ENCODE measurements around the gene SPEF1. TPM values are rescaled to one million over a fixed set of nuclear protein-coding genes. Genes with fewer than 3 reads are reported as not detected.
A peak's percentile ranks its signal among the peaks of the same experiment; 100 is the strongest.

The SPEF1 gene
- total RNA-seq, 4 donors from 2014 or later = 0.19 TPM; not detected in 3

DNA sequence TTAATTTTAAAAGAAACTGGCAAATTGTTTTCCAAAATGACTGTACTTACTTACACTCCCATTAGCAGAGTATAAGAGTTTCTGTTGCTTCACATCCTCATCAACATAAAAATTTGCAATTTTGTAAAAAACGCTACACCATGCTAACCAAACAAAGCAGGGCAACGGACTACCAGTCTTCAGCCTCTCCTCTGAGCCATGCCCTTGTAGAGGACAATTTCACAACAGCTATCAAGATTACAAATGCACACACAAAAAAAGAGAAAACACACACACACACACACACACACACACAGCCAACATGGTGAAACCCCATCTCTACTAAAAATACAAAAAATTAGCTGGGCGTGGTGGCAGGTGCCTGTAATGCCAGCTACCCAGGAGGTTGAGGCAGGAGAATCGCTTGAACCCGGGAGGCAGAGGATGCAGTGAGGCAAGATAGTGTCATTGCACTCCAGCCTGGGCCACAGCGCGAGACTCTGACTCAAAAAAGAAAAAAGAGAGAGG, 9.6 kb downstream of the SPEF1 start:
- 73 to 74% methylated on average over 7 of the region's 7 CpGs for WGBS, 2 donors

DNA sequence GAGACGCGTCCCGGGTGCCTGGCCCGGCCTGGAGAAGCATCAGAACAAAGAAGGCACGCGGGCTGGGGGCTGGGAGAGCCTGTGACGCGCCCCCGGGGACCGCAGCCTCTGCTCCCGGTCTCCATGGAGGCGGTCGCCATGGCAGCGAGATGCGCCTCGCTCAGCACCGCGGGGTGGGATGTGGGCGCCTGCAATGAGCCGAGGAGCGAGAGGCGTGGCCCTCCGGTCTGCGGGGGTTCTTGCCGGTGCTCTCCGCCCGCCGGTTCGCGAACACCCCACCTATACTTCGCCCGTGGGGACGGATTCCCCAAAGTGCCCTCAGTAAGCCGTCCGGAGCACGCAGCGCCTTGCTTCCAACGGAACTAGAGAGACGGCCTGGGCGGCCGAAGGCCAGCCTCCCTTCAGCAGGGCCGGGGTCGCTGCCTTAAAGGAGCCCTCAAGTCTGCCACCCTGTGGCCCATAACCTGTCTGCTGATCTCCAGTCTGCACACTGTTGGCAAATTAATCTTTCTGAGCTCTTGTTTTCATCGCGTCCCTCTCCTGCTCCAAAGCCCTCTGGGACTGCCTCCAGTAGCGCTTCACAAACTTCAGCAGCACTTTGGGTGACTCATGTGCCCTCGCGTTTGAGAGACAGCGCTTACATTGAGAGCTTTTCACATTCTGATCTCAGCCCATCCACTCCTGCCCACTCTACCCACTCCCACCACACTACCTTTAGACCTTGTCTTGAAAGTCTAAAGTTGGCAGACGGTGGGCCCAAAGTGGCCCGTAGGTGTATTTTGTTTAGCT, 12.7 kb downstream of the SPEF1 start:
- peak overlapping the region; percentile 52 to 75 (median 68) for H3K4me3 ChIP-seq
- intact Hi-C loops (cut with DNase I) = no loop called here
- H3K36me3 ChIP-seq = no peaks in the 10 kb centered on the region
- WGBS, 2 donors = 3 to 4% methylated on average over 8 to 11 of the region's 51 CpGs
- peak overlapping the region; percentile 88 to 96 (median 92) for H3K27ac ChIP-seq
- DNase-seq = no peak
- no peaks in the 10 kb centered on the region for H3K9me3 ChIP-seq
- no peaks in the 10 kb centered on the region for H3K27me3 ChIP-seq
- TF ChIP-seq POLR2A (IDR thresholded peaks at IDR 0.05) = no peak
- TF ChIP-seq, protein P1, sequence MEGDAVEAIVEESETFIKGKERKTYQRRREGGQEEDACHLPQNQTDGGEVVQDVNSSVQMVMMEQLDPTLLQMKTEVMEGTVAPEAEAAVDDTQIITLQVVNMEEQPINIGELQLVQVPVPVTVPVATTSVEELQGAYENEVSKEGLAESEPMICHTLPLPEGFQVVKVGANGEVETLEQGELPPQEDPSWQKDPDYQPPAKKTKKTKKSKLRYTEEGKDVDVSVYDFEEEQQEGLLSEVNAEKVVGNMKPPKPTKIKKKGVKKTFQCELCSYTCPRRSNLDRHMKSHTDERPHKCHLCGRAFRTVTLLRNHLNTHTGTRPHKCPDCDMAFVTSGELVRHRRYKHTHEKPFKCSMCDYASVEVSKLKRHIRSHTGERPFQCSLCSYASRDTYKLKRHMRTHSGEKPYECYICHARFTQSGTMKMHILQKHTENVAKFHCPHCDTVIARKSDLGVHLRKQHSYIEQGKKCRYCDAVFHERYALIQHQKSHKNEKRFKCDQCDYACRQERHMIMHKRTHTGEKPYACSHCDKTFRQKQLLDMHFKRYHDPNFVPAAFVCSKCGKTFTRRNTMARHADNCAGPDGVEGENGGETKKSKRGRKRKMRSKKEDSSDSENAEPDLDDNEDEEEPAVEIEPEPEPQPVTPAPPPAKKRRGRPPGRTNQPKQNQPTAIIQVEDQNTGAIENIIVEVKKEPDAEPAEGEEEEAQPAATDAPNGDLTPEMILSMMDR (IDR thresholded peaks at IDR 0.05) = peak; percentile 25 to 57 (median 55)
- H3K4me1 ChIP-seq = peaks cover 21 to 63% (median 50%) of the 10 kb centered on the region in 3 donors

More for the DNA sequence above, 9.6 kb downstream of the SPEF1 start:
- TF ChIP-seq POLR2A (IDR thresholded peaks at IDR 0.05) = no peak
- Histone ChIP-seq H3K27me3 (no peaks in the 10 kb centered on the region), H3K9me3 (no peaks in the 10 kb centered on the region), H3K36me3 (no peaks in the 10 kb centered on the region), H3K27ac (no peak overlapping the region), H3K4me3 (no peak overlapping the region), H3K4me1 (peaks cover 17 to 32% (median 20%) of the 10 kb centered on the region in 3 donors)
- no peak for DNase-seq
- intact Hi-C loops (cut with DNase I) = no loop called here

DNA sequence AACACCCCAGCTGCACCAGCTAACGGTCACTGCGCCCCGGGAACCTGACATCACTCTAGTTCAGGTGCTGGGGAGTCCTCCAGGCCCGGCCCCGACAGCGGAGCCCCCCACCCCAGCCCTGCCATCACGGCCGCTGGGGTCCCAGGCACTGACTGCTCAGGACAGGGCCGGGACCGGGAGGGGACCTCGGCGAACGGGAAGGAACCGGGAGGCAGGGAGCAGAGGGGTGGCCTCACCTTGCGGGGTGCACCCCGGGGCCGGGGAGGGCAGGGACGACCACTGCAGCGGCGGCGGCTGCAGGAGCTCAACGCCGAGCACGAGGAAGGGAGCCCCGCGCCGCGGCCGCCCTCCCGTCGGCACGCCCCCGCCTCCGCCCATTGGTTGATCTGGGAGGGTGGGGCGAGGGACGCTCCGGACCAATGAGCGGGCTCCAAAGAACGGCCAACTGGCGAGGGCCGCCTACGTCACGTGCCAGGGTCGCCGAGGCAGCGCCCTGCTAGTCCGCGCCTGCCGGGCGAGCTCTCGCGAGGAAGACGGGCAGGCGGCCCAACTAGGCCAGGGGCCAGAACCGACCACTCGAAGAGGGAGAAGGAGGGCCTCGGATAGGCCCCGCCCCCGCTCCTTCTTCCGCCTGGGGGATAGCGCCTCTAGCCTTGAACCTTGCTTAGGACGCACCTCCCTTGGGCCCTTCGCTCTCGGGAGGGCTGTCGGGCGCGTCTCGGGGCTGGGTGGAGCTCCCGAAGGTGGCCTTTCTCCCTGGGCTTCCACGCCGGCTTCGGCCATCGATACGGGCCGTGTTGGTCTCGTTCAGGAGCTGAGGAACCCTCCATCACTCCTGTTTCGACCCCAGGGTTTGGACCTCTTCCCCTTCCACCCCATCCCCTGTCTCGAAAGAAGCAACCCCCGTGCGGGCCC, 13.6 kb downstream of the SPEF1 start, which contains the start of gene ADISSP:
Gene ADISSP (minus strand): TSS at position 327 of the 915 bp plus-strand sequence. CDS start 7,653 bp downstream, outside the sequence.
- H3K4me3 ChIP-seq = peak within 1 kb of the TSS; percentile 52 to 75 (median 68)
- no peaks in the 10 kb centered on the region for H3K36me3 ChIP-seq
- peaks cover 21 to 63% (median 50%) of the 10 kb centered on the region in 3 donors for H3K4me1 ChIP-seq
- intact Hi-C loops (cut with DNase I) = no loop called here
- H3K27me3 ChIP-seq = no peaks in the 10 kb centered on the region
- H3K9me3 ChIP-seq = no peaks in the 10 kb centered on the region
- DNase-seq = peak; percentile 90
- TF ChIP-seq, protein P1 (IDR thresholded peaks at IDR 0.05) = no peak
- peak in 3 of 4 donors; percentile 49 to 74 (median 53) for TF ChIP-seq POLR2A (IDR thresholded peaks at IDR 0.05)
- H3K27ac ChIP-seq = peak within 1 kb of the TSS; percentile 88 to 96 (median 92)
- 0% methylated on average over 11 of the region's 80 CpGs; no CpG with 5 or more reads in 1 of the 2 donors for WGBS, 2 donors

DNA sequence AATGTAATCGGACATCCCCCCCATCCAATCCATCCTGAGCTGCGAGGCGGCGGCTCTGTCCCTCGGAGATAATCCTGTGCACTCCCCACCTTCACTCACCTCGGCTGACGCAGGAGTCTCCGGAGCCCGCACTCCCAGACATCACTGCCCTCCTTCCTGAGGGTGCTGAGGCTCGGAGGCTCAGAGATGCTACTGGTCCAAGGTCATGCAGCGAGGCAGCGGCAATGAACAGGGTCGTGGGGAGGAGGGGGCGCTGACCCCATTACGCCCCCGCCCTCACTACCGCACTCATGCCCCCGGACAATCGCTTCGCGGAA, 14.2 kb downstream of the SPEF1 start:
- 4% methylated on average over 5 of the region's 21 CpGs; no CpG with 5 or more reads in 1 of the 2 donors for WGBS, 2 donors
- Histone ChIP-seq H3K4me1 (peaks cover 21 to 67% (median 50%) of the 10 kb centered on the region in 3 donors), H3K9me3 (no peaks in the 10 kb centered on the region), H3K27me3 (no peaks in the 10 kb centered on the region), H3K36me3 (no peaks in the 10 kb centered on the region), H3K27ac (peak overlapping the region; percentile 54 to 96 (median 90)), H3K4me3 (peak overlapping the region; percentile 52 to 75 (median 68))
- intact Hi-C loops (cut with DNase I) = no loop called here
- TF ChIP-seq, protein P1 (IDR thresholded peaks at IDR 0.05) = no peak
- no peak for TF ChIP-seq POLR2A (IDR thresholded peaks at IDR 0.05)
- no peak for DNase-seq

DNA sequence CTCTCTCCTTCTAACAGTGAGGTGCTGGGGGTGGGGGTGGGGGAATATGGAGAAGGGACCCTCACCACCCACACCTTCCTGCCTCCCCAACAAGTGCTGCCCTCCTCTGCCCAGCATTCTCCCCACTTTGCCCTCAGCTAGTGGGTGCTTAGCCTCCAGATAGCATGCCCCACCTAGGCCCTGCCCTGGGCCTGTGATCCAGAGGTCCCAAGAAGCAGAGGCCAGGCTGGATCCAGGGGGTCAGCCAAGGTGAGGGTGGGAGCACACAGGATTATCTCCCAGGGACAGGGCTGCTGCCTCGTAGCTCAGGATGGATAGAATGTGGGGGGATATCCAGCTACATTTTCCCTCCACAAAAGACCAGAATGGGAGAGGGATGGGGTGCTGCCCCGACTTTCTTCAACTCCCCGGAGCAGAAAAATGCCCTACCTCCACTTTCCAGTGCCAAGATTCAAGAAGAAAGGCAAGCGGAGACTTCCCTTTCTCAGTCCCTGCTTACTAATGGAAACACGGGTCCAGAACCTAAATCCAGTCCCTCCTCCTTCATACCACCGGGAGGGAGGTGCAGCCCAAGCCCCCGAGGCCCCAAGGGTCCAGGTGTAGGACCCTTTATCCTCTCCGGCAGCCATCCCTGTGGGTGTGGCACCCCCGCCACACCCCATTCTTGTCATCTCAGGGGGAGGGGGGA, 14.7 kb downstream of the SPEF1 start:
- WGBS, 2 donors = 9 to 20% methylated on average over 4 to 8 of the region's 9 CpGs
- Histone ChIP-seq H3K4me1 (peaks cover 21 to 69% (median 51%) of the 10 kb centered on the region in 3 donors), H3K4me3 (peak overlapping the region; percentile 52 to 75 (median 68)), H3K36me3 (no peaks in the 10 kb centered on the region), H3K9me3 (no peaks in the 10 kb centered on the region), H3K27ac (peak overlapping the region; percentile 10 to 96 (median 74)), H3K27me3 (no peaks in the 10 kb centered on the region)
- TF ChIP-seq POLR2A (IDR thresholded peaks at IDR 0.05) = no peak
- TF ChIP-seq, protein P1 (IDR thresholded peaks at IDR 0.05) = no peak
- no peak for DNase-seq
- intact Hi-C loops (cut with DNase I) = no loop called here

Data from esophagus squamous epithelium (tissue), 5 donors.